ENCODE measurements around the gene BCL2. TPM values are rescaled to one million over a fixed set of nuclear protein-coding genes. Genes with fewer than 3 reads are reported as not detected.

The BCL2 gene
- total RNA-seq, 4 donors from 2014 or later = 10.7 to 37.3 (median 24.2) TPM

DNA sequence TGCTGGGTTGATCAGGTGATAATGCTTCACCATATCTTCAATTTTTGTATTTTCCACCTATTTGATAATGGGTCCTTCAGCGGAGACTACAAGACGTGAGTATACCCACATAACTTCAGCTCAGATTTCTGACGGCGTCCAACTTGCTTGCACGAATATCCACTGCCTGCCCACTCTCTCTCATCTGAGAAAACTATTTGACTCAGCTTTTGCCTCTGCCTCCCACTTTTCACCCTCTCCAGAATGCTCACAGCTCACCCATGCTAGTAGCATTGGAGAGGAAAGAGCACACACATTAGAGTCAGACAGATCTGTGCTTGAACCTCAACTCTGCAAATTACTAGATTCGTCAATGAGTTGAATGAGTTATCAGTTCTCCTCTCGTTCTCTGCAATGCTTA is 166.8 kb downstream of the BCL2 start:
- Histone ChIP-seq H3K36me3 (no peaks in the 10 kb centered on the region), H3K27ac (no peak overlapping the region), H3K4me3 (no peak overlapping the region), H3K9me3 (no peaks in the 10 kb centered on the region), H3K4me1 (peaks cover 32% of the 10 kb centered on the region), H3K27me3 (no peaks in the 10 kb centered on the region)
- TF ChIP-seq, protein P1, sequence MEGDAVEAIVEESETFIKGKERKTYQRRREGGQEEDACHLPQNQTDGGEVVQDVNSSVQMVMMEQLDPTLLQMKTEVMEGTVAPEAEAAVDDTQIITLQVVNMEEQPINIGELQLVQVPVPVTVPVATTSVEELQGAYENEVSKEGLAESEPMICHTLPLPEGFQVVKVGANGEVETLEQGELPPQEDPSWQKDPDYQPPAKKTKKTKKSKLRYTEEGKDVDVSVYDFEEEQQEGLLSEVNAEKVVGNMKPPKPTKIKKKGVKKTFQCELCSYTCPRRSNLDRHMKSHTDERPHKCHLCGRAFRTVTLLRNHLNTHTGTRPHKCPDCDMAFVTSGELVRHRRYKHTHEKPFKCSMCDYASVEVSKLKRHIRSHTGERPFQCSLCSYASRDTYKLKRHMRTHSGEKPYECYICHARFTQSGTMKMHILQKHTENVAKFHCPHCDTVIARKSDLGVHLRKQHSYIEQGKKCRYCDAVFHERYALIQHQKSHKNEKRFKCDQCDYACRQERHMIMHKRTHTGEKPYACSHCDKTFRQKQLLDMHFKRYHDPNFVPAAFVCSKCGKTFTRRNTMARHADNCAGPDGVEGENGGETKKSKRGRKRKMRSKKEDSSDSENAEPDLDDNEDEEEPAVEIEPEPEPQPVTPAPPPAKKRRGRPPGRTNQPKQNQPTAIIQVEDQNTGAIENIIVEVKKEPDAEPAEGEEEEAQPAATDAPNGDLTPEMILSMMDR (IDR thresholded peaks at IDR 0.05) = no peak
- TF ChIP-seq POLR2A (IDR thresholded peaks at IDR 0.05) (no peak), POLR2AphosphoS5 (IDR thresholded peaks at IDR 0.05) (no peak), EP300 (IDR thresholded peaks at IDR 0.05) (no peak)
- 89% methylated on average over 7 of the region's 7 CpGs for WGBS
- DNase-seq (ENCODE audit: low spot score in 2 of 2) = no peak

DNA sequence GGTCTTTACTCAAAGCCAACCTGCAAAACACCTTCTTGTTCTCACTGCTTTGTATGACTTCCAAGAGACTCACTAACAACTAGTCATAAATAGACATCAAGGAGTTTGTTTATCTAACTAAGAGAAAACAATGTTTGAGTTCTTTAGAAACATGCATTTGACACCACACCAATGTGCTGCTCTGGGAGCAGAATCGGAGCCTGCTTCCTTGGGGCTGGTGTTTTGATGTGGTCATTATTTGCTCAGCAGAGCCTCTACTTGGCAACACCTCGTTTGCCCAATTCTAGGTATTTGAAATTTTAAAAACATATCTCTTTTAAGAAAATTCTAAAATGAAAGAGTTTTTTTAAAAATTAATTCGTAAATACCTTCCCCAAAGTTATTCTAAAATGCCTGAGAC is 167.5 kb downstream of the BCL2 start:
- Histone ChIP-seq H3K9me3 (no peaks in the 10 kb centered on the region), H3K4me1 (peaks cover 27% of the 10 kb centered on the region), H3K36me3 (no peaks in the 10 kb centered on the region), H3K27me3 (no peaks in the 10 kb centered on the region), H3K27ac (no peak overlapping the region), H3K4me3 (no peak overlapping the region)
- WGBS = 69% methylated on average over 3 of the region's 3 CpGs
- TF ChIP-seq, protein P1 (IDR thresholded peaks at IDR 0.05) = no peak
- TF ChIP-seq EP300 (IDR thresholded peaks at IDR 0.05) (no peak), POLR2AphosphoS5 (IDR thresholded peaks at IDR 0.05) (no peak), POLR2A (IDR thresholded peaks at IDR 0.05) (no peak)
- no peak for DNase-seq (ENCODE audit: low spot score in 2 of 2)

DNA sequence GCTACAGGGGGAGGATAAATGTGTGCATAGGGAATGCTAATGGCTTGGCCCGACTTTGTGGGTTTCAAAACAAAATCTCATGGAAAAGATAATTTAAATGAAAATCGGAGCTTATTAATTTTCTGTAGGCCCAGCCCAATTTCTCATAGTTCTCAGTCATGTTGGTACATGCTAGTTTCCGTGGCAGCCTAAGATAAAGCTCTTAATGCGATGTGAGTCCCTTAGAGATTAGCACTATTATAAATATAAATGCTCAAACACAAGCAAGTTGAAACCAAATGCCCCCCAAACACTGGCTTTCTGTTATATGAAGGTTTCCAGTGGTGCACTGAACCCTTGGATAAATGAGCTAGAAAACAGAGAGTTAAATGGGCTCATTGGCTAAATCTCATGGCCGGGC is 168.0 kb downstream of the BCL2 start:
- no peak for DNase-seq (ENCODE audit: low spot score in 2 of 2)
- Histone ChIP-seq H3K27ac (no peak overlapping the region), H3K4me1 (peaks cover 30% of the 10 kb centered on the region), H3K27me3 (no peaks in the 10 kb centered on the region), H3K4me3 (no peak overlapping the region), H3K9me3 (no peaks in the 10 kb centered on the region), H3K36me3 (no peaks in the 10 kb centered on the region)
- WGBS = 61% methylated on average over 5 of the region's 5 CpGs
- TF ChIP-seq, protein P1 (IDR thresholded peaks at IDR 0.05) = no peak
- no peak for TF ChIP-seq EP300 (IDR thresholded peaks at IDR 0.05)
- no peak for TF ChIP-seq POLR2AphosphoS5 (IDR thresholded peaks at IDR 0.05)
- TF ChIP-seq POLR2A (IDR thresholded peaks at IDR 0.05) = no peak

DNA sequence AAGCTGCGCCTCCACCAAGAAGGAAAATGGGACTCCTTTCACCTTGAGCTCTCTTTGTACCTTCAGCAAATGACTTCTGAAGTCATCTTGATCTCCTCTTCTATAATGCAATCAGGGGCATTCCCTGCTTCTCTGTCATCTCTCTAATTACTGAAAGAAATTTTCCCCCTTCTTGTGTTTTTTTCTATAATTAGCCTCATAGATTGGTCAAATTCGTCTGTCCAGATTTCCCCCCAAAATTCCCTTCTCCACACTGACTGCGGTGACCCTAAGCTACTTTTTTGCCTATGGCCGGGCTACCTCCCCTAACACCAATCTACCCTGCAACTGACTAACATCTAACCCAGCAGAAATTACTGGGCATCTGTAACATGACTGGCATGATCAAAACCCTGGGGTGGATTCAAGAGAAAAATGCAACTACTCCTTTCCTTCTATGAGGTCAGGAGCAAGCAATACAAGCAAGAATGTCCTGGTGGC is 168.6 kb downstream of the BCL2 start:
- TF ChIP-seq, protein P1 (IDR thresholded peaks at IDR 0.05) = no peak
- TF ChIP-seq POLR2AphosphoS5 (IDR thresholded peaks at IDR 0.05) (no peak), POLR2A (IDR thresholded peaks at IDR 0.05) (no peak), EP300 (IDR thresholded peaks at IDR 0.05) (no peak)
- H3K27ac ChIP-seq = no peak overlapping the region
- peaks cover 30% of the 10 kb centered on the region for H3K4me1 ChIP-seq
- no peak overlapping the region for H3K4me3 ChIP-seq
- 74% methylated on average over 4 of the region's 4 CpGs for WGBS
- H3K9me3 ChIP-seq = no peaks in the 10 kb centered on the region
- no peak for DNase-seq (ENCODE audit: low spot score in 2 of 2)
- no peaks in the 10 kb centered on the region for H3K36me3 ChIP-seq
- no peaks in the 10 kb centered on the region for H3K27me3 ChIP-seq

DNA sequence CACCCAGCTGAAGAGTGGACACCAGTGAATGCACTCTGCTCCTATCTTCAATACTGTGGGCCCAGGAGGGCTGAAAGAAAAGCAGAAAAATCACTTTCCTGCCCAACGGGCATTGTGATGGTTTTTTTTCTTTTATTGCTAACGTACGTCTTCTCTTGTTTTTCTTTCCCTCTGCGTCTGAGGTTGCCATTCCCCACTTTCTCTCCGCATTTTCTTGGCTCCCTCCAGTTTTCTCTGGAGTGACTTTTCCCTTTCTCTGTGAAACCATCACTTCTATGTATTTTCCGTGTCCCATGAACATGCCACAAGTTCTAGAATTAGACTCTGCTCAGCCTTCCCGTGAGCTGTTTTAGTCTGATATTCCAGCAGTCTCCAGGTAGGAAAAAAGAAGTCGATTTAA is 169.2 kb downstream of the BCL2 start:
- H3K27ac ChIP-seq = no peak overlapping the region
- no peak for TF ChIP-seq POLR2AphosphoS5 (IDR thresholded peaks at IDR 0.05)
- TF ChIP-seq, protein P1 (IDR thresholded peaks at IDR 0.05) = no peak
- TF ChIP-seq POLR2A (IDR thresholded peaks at IDR 0.05) = no peak
- TF ChIP-seq EP300 (IDR thresholded peaks at IDR 0.05) = no peak
- no peak overlapping the region for H3K4me3 ChIP-seq
- H3K9me3 ChIP-seq = no peaks in the 10 kb centered on the region
- WGBS = 81% methylated on average over 8 of the region's 8 CpGs
- no peaks in the 10 kb centered on the region for H3K36me3 ChIP-seq
- peaks cover 28% of the 10 kb centered on the region for H3K4me1 ChIP-seq
- H3K27me3 ChIP-seq = no peaks in the 10 kb centered on the region
- no peak for DNase-seq (ENCODE audit: low spot score in 2 of 2)
